Liver (tissue), 9 donors: ENCODE data around the gene ZNF689. TPM values are rescaled to one million over a fixed set of nuclear protein-coding genes. Genes with fewer than 3 reads are reported as not detected.

ENCODE experiments used
- DNase-seq: peaks from one replicate; pipeline ENCODE4 v3.0.0-alpha.2; 2017; ENCODE audit warnings: low spot score
- H3K27ac ChIP-seq, 2 donors: one replicate each; pipeline ENCODE4 v1.7.0; 2013; ENCODE audit warnings: inconsistent platforms in 2 of 2, low read length in 2 of 2, control low read depth in 1 of 2, low read depth in 1 of 2, mild to moderate bottlenecking in 1 of 2
- H3K27me3 ChIP-seq, 4 donors: one replicate each; pipeline versions ENCODE4 v1.6.1 to v1.7.0; 2013; ENCODE audit warnings: low read length in 3 of 4, inconsistent platforms in 1 of 4, mild to moderate bottlenecking in 1 of 4, moderate library complexity in 1 of 4; ENCODE audit not compliant: control insufficient read depth in 4 of 4, insufficient read depth in 4 of 4
- H3K36me3 ChIP-seq, 4 donors: one replicate each; pipeline versions ENCODE4 v1.6.1 to v1.7.0; 2013; ENCODE audit warnings: low read length in 3 of 4, mild to moderate bottlenecking in 3 of 4, low read depth in 1 of 4, moderate library complexity in 1 of 4; ENCODE audit not compliant: control insufficient read depth in 4 of 4, insufficient read depth in 3 of 4
- H3K4me1 ChIP-seq, 4 donors: one replicate each; pipeline versions ENCODE4 v1.6.1 to v1.7.0; 2013; ENCODE audit warnings: low read length in 3 of 4, mild to moderate bottlenecking in 3 of 4, moderate library complexity in 1 of 4; ENCODE audit not compliant: control insufficient read depth in 4 of 4, insufficient read depth in 4 of 4
- H3K4me3 ChIP-seq, 3 donors: one replicate each; pipeline versions ENCODE4 v1.6.1 to v1.7.0; 2013; ENCODE audit warnings: low read length in 3 of 3, control low read depth in 1 of 3, low read depth in 1 of 3, mild to moderate bottlenecking in 1 of 3
- H3K9ac ChIP-seq, 2 donors: one replicate each; pipeline ENCODE4 v1.7.0; 2013; ENCODE audit warnings: low read length in 2 of 2, mild to moderate bottlenecking in 2 of 2, moderate library complexity in 2 of 2, control low read depth in 1 of 2, low read depth in 1 of 2
- H3K9me3 ChIP-seq, 4 donors: one replicate each; pipeline versions ENCODE4 v1.6.1 to v1.7.0; 2013; ENCODE audit warnings: low read length in 3 of 4; ENCODE audit not compliant: control insufficient read depth in 4 of 4
- CTCF ChIP-seq: fragments of 150-350 bp; IDR thresholded peaks from 2 replicates; pipeline ENCODE4 v1.5.1; 2017; ENCODE audit warnings: improper control_type of control experiment, low read depth, low read length; ENCODE audit not compliant: missing input control
- FOXA1 ChIP-seq: IDR thresholded peaks from 2 replicates; pipeline ENCODE4 v1.6.1; 2016; ENCODE audit warnings: antibody characterized with exemption
- FOXA2 ChIP-seq: IDR thresholded peaks from 2 replicates; pipeline ENCODE4 v1.6.1; 2016; ENCODE audit warnings: antibody characterized with exemption
- GABPA ChIP-seq, 2 donors: IDR thresholded peaks in 1 of 2; conservative IDR thresholded peaks in 1 of 2; 2 replicates each; pipeline ENCODE4 v1.6.1; 2016; ENCODE audit warnings: antibody characterized with exemption in 2 of 2, mild to moderate bottlenecking in 1 of 2, moderate library complexity in 1 of 2
- HNF4A ChIP-seq, 2 donors: conservative IDR thresholded peaks; 2 replicates each; pipeline ENCODE4 v1.6.1; 2016; ENCODE audit warnings: antibody characterized with exemption in 2 of 2, mild to moderate bottlenecking in 2 of 2
- HNF4G ChIP-seq: IDR thresholded peaks from 2 replicates; pipeline ENCODE4 v1.6.1; 2016; ENCODE audit warnings: antibody characterized with exemption
- NR2F2 ChIP-seq: IDR thresholded peaks from 2 replicates; pipeline ENCODE4 v1.6.1; 2016; ENCODE audit warnings: antibody characterized with exemption
- RAD21 ChIP-seq, 2 donors: IDR thresholded peaks; 2 replicates each; pipeline ENCODE4 v1.6.1; 2016; ENCODE audit warnings: antibody characterized with exemption in 2 of 2, mild to moderate bottlenecking in 2 of 2
- REST ChIP-seq: IDR thresholded peaks from 2 replicates; pipeline ENCODE4 v1.6.1; 2016; ENCODE audit warnings: antibody characterized with exemption, mild to moderate bottlenecking
- RXRA ChIP-seq, 2 donors: IDR thresholded peaks; 2 replicates each; pipeline ENCODE4 v1.6.1; 2017 to 2018; ENCODE audit warnings: antibody characterized with exemption in 2 of 2, mild to moderate bottlenecking in 1 of 2
- TAF1 ChIP-seq: conservative IDR thresholded peaks from 2 replicates; pipeline ENCODE4 v1.6.1; 2016; ENCODE audit warnings: antibody characterized with exemption, mild to moderate bottlenecking
- YY1 ChIP-seq: IDR thresholded peaks from 2 replicates; pipeline ENCODE4 v1.6.1; 2016; ENCODE audit warnings: antibody characterized with exemption, mild to moderate bottlenecking
- ZBTB33 ChIP-seq: IDR thresholded peaks from 2 replicates; pipeline ENCODE4 v1.6.1; 2016; ENCODE audit warnings: antibody characterized with exemption
- WGBS: extraction: QIAGEN DNeasy Blood & Tissue Kit; methylation state at CpG from one replicate; pipeline ENCODE4 v1.1.7; 2013; 5-methylcytosine and 5-hydroxymethylcytosine counted together
- polyA plus RNA-seq, 2 donors: library from polyadenylated mRNA; stranded (reverse) in 1 of 2; unstranded in 1 of 2; fragments of 200-250 nt in 1 of 2; fragments of >200 nt in 1 of 2; fragmentation: Nextera tagmentation in 1 of 2; extraction: Ambion mirVana in 1 of 2; gene quantifications; one replicate each; pipeline versions ENCODE4 v1.2.1 to v1.2.3, GENCODE V29; 2013 to 2015
- total RNA-seq, 2 donors: library from RNA; depleted of rRNA; stranded (reverse); fragments of >200 nt; gene quantifications; one replicate each; pipeline ENCODE4 v1.2.3, GENCODE V29; 2014
- donor health status: healthy.
- donor health status: healthy.
- donor health status: healthy.
- donor health status: healthy.
- donor health status: healthy.

The ZNF689 gene
- total and polyA plus RNA-seq, 4 donors, result 2.6 to 5.8 (median 4.3) TPM

GRCh38 chr16:30645727-30646126 is 35.5 kb upstream of the ZNF689 start:
- no peak for TF ChIP-seq HNF4G
- TF ChIP-seq CTCF, result no peak
- no peak for TF ChIP-seq HNF4A (conservative IDR thresholded peaks at IDR 0.05)
- no peak for TF ChIP-seq GABPA (IDR thresholded peaks at IDR 0.05 in 1 of 2, conservative IDR thresholded peaks at IDR 0.05 in 1 of 2)
- no peak for TF ChIP-seq NR2F2
- H3K27ac ChIP-seq, result no peak overlapping the region

GRCh38 chr16:30644334-30644830 is 34.2 kb upstream of the ZNF689 start:
- H3K9me3 ChIP-seq, result no peaks in the 10 kb centered on the region
- no peaks in the 10 kb centered on the region for H3K4me1 ChIP-seq
- no peaks in the 10 kb centered on the region for H3K36me3 ChIP-seq
- no peak overlapping the region for H3K4me3 ChIP-seq
- H3K27ac ChIP-seq, result no peak overlapping the region
- TF ChIP-seq NR2F2 (no peak), FOXA1 (no peak), RXRA (IDR thresholded peaks at IDR 0.05) (no peak), RAD21 (IDR thresholded peaks at IDR 0.05) (no peak), YY1 (no peak), CTCF (no peak), REST (no peak), HNF4G (no peak), ZBTB33 (no peak), FOXA2 (no peak), TAF1 (no peak), GABPA (IDR thresholded peaks at IDR 0.05 in 1 of 2, conservative IDR thresholded peaks at IDR 0.05 in 1 of 2) (no peak)
- H3K9ac ChIP-seq, result no peak overlapping the region
- 76% methylated on average over 4 of the region's 4 CpGs for WGBS
- H3K27me3 ChIP-seq, result no peaks in the 10 kb centered on the region
- no peak for DNase-seq

More at GRCh38 chr16:30645727-30646126, 35.5 kb upstream of the ZNF689 start:
- Histone ChIP-seq H3K9ac (no peak overlapping the region), H3K27me3 (no peaks in the 10 kb centered on the region), H3K36me3 (no peaks in the 10 kb centered on the region), H3K9me3 (no peaks in the 10 kb centered on the region), H3K4me3 (no peak overlapping the region), H3K4me1 (peaks cover 0 to 8% (median 1%) of the 10 kb centered on the region in 4 donors)
- WGBS, result 80% methylated on average over 6 of the region's 6 CpGs
- DNase-seq, result no peak
